AG04449 (cell line): ENCODE results near the gene SIM1.

ENCODE experiments used
- CTCF ChIA-PET: fragments of 350-600 bp; formaldehyde crosslinking; extraction: SDS; loops from one replicate; lab custom pipeline; 2021; ENCODE audit warnings: antibody characterized with exemption; lab: Yijun Ruan, JAX
- POLR2A ChIA-PET: fragments of 400-600, 350-600 bp; formaldehyde crosslinking; extraction: SDS; loops from one replicate; lab custom pipeline; 2020; ENCODE audit warnings: antibody characterized with exemption, inconsistent platforms; lab: Yijun Ruan, JAX
- DNase-seq: peaks from one replicate; pipeline ENCODE4 v3.0.0-alpha.2; 2010; ENCODE audit warnings: low read depth, low spot score
- H3K4me3 ChIP-seq: 2 replicates; pipeline ENCODE4 v1.5.1; 2011; ENCODE audit warnings: low read depth, mild to moderate bottlenecking, control low read depth, low read length
- TF ChIP-seq, protein P1 (sequence below): IDR thresholded peaks from one replicate; pipeline ENCODE4 v1.5.1; 2011; ENCODE audit warnings: mild to moderate bottlenecking, moderate library complexity, low read length, control low read depth, inconsistent platforms; ENCODE audit not compliant: insufficient read depth; ENCODE audit errors: missing control alignments

Gene SIM1

DNA sequence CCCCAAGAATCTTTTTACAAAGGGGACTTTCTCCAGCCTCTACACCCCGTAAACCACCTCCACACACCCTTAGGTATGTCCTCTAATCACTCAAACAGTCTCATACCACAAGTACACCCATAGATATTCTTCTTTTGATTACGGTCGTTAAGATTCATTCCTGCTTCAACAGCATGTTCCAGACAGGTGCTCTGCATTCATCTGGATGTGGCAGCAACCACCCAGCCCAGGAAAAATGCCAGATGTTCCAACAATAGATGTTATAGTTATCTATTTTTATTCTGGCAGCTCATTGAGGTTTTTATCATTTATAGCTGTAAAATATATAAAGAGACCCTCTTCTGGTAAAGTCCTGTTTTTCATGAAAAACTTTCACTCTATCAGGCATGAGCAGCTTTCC is 60.7 kb downstream of the SIM1 start:
- DNase-seq = no peak
- H3K4me3 ChIP-seq = no peak overlapping the region
- CTCF ChIA-PET = interaction anchor here (0.7 kb wide), 1 partner anchor 212 kb away, joined by 3 read pairs; no protein-coding TSS in a partner anchor
- POLR2A ChIA-PET = no interaction called here
- TF ChIP-seq, protein P1, sequence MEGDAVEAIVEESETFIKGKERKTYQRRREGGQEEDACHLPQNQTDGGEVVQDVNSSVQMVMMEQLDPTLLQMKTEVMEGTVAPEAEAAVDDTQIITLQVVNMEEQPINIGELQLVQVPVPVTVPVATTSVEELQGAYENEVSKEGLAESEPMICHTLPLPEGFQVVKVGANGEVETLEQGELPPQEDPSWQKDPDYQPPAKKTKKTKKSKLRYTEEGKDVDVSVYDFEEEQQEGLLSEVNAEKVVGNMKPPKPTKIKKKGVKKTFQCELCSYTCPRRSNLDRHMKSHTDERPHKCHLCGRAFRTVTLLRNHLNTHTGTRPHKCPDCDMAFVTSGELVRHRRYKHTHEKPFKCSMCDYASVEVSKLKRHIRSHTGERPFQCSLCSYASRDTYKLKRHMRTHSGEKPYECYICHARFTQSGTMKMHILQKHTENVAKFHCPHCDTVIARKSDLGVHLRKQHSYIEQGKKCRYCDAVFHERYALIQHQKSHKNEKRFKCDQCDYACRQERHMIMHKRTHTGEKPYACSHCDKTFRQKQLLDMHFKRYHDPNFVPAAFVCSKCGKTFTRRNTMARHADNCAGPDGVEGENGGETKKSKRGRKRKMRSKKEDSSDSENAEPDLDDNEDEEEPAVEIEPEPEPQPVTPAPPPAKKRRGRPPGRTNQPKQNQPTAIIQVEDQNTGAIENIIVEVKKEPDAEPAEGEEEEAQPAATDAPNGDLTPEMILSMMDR = no peak

DNA sequence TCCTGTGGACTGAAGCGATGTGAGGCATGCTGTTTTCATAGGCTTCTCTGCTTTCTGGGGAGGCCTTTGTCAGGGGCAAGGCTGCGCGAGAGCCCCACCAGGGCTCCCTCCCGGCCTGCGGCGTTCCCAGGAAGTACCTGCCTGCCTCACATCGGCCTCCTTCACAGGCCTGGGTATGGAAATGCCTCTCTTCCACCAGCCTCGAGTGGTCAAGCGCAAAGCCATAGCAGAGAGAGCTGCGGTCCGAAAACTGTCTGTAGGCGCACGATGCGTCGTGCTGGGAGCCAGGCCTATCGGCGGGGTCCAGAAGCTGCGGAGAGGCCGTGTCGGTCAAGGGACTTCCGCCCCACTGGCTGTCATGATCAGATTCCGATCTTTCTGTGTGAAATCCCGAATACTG is 71.2 kb downstream of the SIM1 start:
- H3K4me3 ChIP-seq = no peak overlapping the region
- TF ChIP-seq, protein P1 = no peak
- CTCF ChIA-PET = no interaction called here
- no peak for DNase-seq
- POLR2A ChIA-PET = no interaction called here

DNA sequence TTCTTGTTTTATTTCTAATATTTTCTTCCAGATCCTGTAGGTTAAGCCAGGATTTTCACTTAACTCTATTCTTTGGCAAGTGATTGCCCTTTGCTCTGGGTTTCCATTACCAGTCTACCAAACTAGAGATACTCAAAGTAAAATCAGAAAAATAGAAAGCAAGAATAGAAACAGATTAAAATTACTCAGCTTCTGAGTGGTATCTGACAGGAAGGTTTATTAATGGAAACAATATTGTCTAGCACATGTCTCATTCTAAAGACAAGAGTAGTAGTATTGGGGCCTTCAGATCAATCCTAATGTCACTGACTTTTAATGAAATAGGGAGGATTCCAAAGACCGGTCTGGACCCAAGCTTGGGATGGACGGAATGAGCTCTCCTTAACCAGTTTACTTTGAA is 72.3 kb downstream of the SIM1 start:
- no peak for DNase-seq
- CTCF ChIA-PET = interaction anchor here (0.9 to 1.2 kb wide), 2 partner anchors 11 to 57 kb away, joined by 3 read pairs; no protein-coding TSS in a partner anchor
- H3K4me3 ChIP-seq = no peak overlapping the region
- TF ChIP-seq, protein P1 = no peak
- POLR2A ChIA-PET = no interaction called here

DNA sequence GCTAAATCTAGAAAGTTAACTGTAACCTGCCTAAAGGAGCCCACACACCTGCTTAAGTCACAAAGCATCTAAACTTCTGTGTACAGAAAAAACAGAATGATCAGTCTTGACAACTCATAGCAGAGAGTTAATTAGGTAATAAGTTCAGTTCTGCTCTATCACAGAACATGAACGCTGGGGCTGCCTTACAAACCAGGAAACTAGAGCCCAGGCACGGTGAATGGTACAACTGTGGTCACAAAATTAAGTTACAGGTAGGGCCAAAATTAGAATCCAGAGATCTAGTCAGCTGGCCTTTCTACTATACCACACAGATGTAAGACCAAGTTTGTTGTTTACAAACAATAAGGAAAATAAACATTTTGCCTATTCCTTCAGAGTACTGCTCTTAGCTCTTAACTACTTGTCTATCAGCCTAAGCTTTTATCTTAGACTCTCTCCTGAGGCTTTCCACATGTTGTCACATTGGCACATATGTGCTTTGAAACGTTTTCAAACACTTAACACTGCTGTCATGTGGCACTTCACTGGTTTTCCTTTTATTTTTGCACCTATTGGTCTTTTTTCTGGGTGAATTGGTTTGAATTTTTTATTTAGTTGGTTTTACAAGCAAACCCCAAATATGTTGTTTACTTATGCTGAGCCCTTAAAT is 75.7 kb downstream of the SIM1 start:
- TF ChIP-seq, protein P1 = no peak
- ChIA-PET CTCF (no interaction called here), POLR2A (no interaction called here)
- no peak overlapping the region for H3K4me3 ChIP-seq
- DNase-seq = no peak

DNA sequence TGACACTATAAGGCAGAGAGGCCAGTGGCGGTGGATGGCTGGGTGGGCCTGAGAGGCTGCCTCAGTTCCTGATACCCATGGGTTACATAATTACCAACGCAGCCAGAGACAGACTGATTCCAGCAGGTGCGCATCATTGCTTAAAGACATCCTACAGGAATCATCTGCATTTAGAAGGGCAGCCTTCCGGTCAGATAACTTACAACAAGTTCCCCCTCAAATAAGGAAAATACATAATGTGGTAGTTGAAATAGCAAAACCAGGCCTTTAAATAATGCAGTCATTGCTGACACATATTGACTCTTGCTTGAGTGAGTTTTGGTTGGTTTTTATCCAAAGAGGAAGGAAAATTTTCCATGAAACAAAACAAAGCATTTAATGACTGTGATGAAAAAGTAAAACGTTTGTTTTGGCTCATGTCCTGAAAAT is 81.9 kb downstream of the SIM1 start:
- H3K4me3 ChIP-seq = no peak overlapping the region
- ChIA-PET CTCF (no interaction called here), POLR2A (no interaction called here)
- DNase-seq = no peak
- TF ChIP-seq, protein P1 = no peak

DNA sequence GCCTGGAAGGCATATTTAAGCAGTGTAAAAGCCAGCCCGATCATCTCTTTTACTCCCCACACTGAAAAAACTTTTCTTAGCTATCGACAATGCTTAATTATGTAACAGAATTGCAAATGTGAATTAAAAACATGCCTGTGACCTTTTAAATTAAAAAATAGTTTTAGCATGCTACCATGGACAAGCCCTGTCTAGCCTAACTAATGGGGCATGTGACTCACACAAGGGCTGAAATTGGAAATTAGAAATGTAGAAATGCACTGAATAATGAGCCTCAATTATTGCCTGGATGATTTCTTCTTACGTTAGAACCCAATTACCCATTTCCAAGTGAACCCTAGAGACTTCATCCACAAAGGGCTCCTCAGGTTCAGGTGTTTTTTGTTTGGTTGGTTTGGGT is 82.7 kb downstream of the SIM1 start:
- DNase-seq = no peak
- CTCF ChIA-PET = no interaction called here
- H3K4me3 ChIP-seq = no peak overlapping the region
- TF ChIP-seq, protein P1 = no peak
- POLR2A ChIA-PET = no interaction called here
